ENCODE data around the gene ITPR2.
"Not testable (repeated sequence)": the region's sequence is repeated elsewhere in the genome, so short reads cannot be mapped to it uniquely, and the experiment has no call there.

ITPR2 gene

GRCh38 chr12:26791301-26791791 lies 41.6 kb downstream of the ITPR2 start:
- in situ Hi-C loops (cut with MboI; ENCODE audit: low sequenced_read_pairs): no loop called here

- in situ Hi-C loops (cut with MboI; ENCODE audit: low sequenced_read_pairs): no loop called here
Measured at GRCh38 chr12:26790645-26790994, 42.4 kb downstream of the ITPR2 start.

- in situ Hi-C loops (cut with MboI; ENCODE audit: low sequenced_read_pairs): no loop called here
Measured at GRCh38 chr12:26789731-26790644, 43.0 kb downstream of the ITPR2 start.

- in situ Hi-C loops (cut with MboI; ENCODE audit: low sequenced_read_pairs): no loop called here
Measured at GRCh38 chr12:26786865-26787514, 46.0 kb downstream of the ITPR2 start.

GRCh38 chr12:26786491-26786864 lies 46.5 kb downstream of the ITPR2 start:
- in situ Hi-C loops (cut with MboI; ENCODE audit: low sequenced_read_pairs): no loop called here

- in situ Hi-C loops (cut with MboI; ENCODE audit: low sequenced_read_pairs): not testable (repeated sequence)
Measured at GRCh38 chr12:26783816-26784379, 49.1 kb downstream of the ITPR2 start.

GRCh38 chr12:26783131-26783526 lies 49.9 kb downstream of the ITPR2 start:
- in situ Hi-C loops (cut with MboI; ENCODE audit: low sequenced_read_pairs): no loop called here

GRCh38 chr12:26782372-26783130 lies 50.4 kb downstream of the ITPR2 start:
- in situ Hi-C loops (cut with MboI; ENCODE audit: low sequenced_read_pairs): no loop called here

- in situ Hi-C loops (cut with MboI; ENCODE audit: low sequenced_read_pairs): not testable (repeated sequence)
Measured at GRCh38 chr12:26780656-26781055, 52.3 kb downstream of the ITPR2 start.

- in situ Hi-C loops (cut with MboI; ENCODE audit: low sequenced_read_pairs): not testable (repeated sequence)
Measured at GRCh38 chr12:26778173-26778775, 54.7 kb downstream of the ITPR2 start.

GRCh38 chr12:26777236-26777635 lies 55.8 kb downstream of the ITPR2 start:
- in situ Hi-C loops (cut with MboI; ENCODE audit: low sequenced_read_pairs): no loop called here

- in situ Hi-C loops (cut with MboI; ENCODE audit: low sequenced_read_pairs): not testable (repeated sequence)
Measured at GRCh38 chr12:26775991-26776390, 57.0 kb downstream of the ITPR2 start.

GRCh38 chr12:26773313-26774104 lies 59.5 kb downstream of the ITPR2 start:
- in situ Hi-C loops (cut with MboI; ENCODE audit: low sequenced_read_pairs): no loop called here

GRCh38 chr12:26771861-26772260 lies 61.1 kb downstream of the ITPR2 start:
- in situ Hi-C loops (cut with MboI; ENCODE audit: low sequenced_read_pairs): no loop called here

GRCh38 chr12:26770239-26771070 lies 62.5 kb downstream of the ITPR2 start:
- in situ Hi-C loops (cut with MboI; ENCODE audit: low sequenced_read_pairs): no loop called here

- in situ Hi-C loops (cut with MboI; ENCODE audit: low sequenced_read_pairs): no loop called here
Measured at GRCh38 chr12:26769611-26770010, 63.4 kb downstream of the ITPR2 start.

GRCh38 chr12:26768611-26769603 lies 64.1 kb downstream of the ITPR2 start:
- in situ Hi-C loops (cut with MboI; ENCODE audit: low sequenced_read_pairs): no loop called here

GRCh38 chr12:26767865-26768264 lies 65.1 kb downstream of the ITPR2 start:
- in situ Hi-C loops (cut with MboI; ENCODE audit: low sequenced_read_pairs): no loop called here
